Motor neuron (in vitro differentiated cells): Measurements from ENCODE around the gene CUTC. TPM values are rescaled to one million over a fixed set of nuclear protein-coding genes. Genes with fewer than 3 reads are reported as not detected.

ENCODE experiments used
- ATAC-seq, 8 experiments: fragments of 200-7000 bp; cut with Tn5 transposase; replicated peaks in 6 of 8; 2 replicates each; pipeline ENCODE4 v1.8.0; 2021; ENCODE audit warnings: mild to moderate bottlenecking in 8 of 8, moderate library complexity in 8 of 8
- H3K27ac ChIP-seq, 2 donors: fragments of 250-450 bp; sonication (Bioruptor Pico); 2 replicates each; pipeline ENCODE4 v1.9.0; 2021; ENCODE audit warnings: antibody characterized with exemption in 2 of 2, mild to moderate bottlenecking in 2 of 2, moderate library complexity in 1 of 2
- H3K4me1 ChIP-seq, 2 donors: fragments of 250-450 bp; sonication (Bioruptor Pico); replicated peaks in 1 of 2; 2 replicates each; pipeline ENCODE4 v1.6.1; 2021; ENCODE audit warnings: antibody characterized with exemption in 2 of 2, mild to moderate bottlenecking in 2 of 2, moderate library complexity in 1 of 2
- H3K4me3 ChIP-seq, 5 donors: fragments of 250-450 bp; sonication (Bioruptor Pico); 2 replicates each; pipeline ENCODE4 v1.9.0; 2021; ENCODE audit warnings: antibody characterized with exemption in 5 of 5, mild to moderate bottlenecking in 5 of 5, moderate library complexity in 4 of 5
- WGBS, 10 experiments: fragments of 450-650 bp; shearing (Covaris generic); methylation state at CpG; one replicate each; pipeline ENCODE4 v1.0.0; 2022; 5-methylcytosine and 5-hydroxymethylcytosine counted together
- in situ Hi-C, 9 experiments: fragments of 400-800 bp; cut with MboI; loops; one replicate each; pipeline ENCODE4 v1.15.0; 2021; ENCODE audit warnings: low sequenced_read_pairs in 9 of 9, low pct_unique_long_range_greater_than_20kb in 2 of 9; ENCODE audit not compliant: unreplicated experiment in 9 of 9
- total RNA-seq, 8 experiments: library from RNA; unstranded; fragments of 300-600 nt; gene quantifications; 2 replicates each; pipeline versions ENCODE4 v1.2.3 to v1.2.4, GENCODE V29; 2022

Gene CUTC
- total RNA-seq, 8 experiments from 2014 or later: 15.1 to 23.8 (median 16.0) TPM

DNA sequence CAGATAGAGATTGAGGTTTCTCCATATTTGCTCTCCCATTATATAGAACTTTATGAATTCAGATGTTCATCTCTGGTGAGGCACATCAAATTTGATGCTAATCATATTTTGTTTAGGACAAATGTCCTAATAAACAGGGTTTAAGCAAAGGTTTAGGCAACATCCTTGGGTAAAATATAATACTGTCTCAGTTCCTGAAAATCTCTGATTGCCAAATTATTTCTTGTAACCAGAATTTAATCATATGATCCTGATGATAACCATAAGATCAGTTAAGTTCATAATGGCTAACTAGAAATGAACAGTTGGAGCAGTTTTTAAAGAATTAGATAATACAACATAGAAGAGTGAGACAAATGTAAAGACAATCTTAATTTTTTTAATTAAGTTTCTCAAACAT lies 18.6 kb downstream of the CUTC start:
- in situ Hi-C loops: no loop called here
- no peaks in the 10 kb centered on the region for H3K4me1 ChIP-seq
- H3K4me3 ChIP-seq: no peak overlapping the region
- no peak overlapping the region for H3K27ac ChIP-seq
- no peak for ATAC-seq

DNA sequence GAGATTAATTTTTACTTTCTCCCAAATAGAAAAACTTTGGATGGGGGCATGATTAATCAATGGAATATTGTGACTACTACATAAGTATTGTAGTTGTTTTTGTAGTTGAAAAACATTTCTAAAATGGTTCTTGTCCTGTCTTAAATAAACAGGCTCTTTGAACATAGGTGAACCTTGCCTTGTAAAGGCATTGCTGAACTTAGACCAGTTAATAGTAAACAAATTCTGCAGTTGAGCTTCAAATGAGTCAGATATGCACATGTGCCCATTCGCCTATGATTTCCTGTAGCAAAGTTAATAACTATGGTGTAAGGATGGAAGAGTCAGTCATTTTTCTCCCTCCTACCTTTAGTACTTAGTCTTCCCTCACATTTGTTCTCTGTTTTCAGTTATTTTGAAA lies 22.6 kb downstream of the CUTC start:
- WGBS, 10 experiments: 0 to 100% (median 17%) methylated on average over 1 of the region's 1 CpG; no CpG with 5 or more reads in 5 of the 10 experiments
- ATAC-seq: peak in 2 of 8 experiments; percentile 61 to 62
- no peak overlapping the region for H3K27ac ChIP-seq
- no peak overlapping the region for H3K4me3 ChIP-seq
- in situ Hi-C loops: no loop called here
- no peaks in the 10 kb centered on the region for H3K4me1 ChIP-seq

DNA sequence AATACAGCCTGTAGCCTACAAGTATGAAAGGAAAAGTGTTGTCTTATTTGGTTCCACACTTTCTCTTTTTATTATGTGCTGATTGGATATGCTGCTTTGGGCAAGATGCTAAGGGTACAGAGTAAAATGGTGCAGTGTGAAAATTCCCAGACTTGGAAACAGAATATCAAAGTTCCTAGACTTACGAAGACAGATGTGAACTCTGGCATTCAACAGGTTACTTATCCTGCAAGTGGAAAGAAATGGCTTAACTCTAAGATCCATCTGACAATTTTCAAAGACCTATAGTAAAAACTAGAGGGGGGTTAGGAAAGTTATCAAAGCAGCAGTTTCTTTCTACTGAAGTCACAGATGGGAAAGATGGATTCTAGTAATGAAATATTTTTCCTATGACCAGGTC lies 24.1 kb downstream of the CUTC start:
- H3K4me3 ChIP-seq: no peak overlapping the region
- no peak for ATAC-seq
- WGBS, 10 experiments: 73 to 100% (median 100%) methylated on average over 1 of the region's 1 CpG; no CpG with 5 or more reads in 3 of the 10 experiments
- in situ Hi-C loops: no loop called here
- no peak overlapping the region for H3K27ac ChIP-seq
- H3K4me1 ChIP-seq: no peaks in the 10 kb centered on the region

DNA sequence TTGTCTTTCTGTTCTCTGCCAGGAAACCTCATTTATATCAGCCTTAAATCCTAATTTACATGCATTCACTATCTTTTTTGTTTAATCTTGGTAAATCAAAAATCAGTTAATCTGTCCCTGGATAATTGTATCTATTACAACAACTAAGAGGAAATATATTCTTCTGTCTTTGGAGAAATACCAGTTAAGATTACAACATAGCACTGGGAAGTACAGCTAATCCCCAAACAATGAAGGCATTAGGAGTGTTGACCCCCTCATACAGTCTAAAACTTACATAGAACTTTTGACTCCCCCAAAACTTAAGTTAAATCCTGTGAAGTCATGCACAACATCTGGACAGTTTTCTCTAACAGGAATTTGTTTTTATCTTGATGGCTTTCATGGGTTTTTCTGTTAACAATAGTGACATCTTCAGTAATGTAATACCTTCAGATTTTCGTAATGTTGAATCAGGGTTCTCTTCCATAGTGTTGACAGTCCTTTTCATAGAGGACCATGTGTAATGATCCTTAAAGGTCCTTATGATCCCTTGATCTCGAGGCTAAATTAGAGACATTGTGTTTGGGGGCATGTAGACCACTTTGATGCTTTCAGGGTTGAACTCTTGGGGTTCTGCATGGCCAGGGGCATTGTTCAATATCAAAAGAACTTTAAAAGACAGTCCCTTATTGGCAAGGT lies 26.3 kb downstream of the CUTC start:
- H3K4me3 ChIP-seq: no peak overlapping the region
- in situ Hi-C loops: no loop called here
- H3K27ac ChIP-seq: no peak overlapping the region
- H3K4me1 ChIP-seq: no peaks in the 10 kb centered on the region
- no peak for ATAC-seq
- 0 to 90% (median 75%) methylated on average over 1 to 2 of the region's 2 CpGs; no CpG with 5 or more reads in 1 of the 10 experiments for WGBS, 10 experiments

DNA sequence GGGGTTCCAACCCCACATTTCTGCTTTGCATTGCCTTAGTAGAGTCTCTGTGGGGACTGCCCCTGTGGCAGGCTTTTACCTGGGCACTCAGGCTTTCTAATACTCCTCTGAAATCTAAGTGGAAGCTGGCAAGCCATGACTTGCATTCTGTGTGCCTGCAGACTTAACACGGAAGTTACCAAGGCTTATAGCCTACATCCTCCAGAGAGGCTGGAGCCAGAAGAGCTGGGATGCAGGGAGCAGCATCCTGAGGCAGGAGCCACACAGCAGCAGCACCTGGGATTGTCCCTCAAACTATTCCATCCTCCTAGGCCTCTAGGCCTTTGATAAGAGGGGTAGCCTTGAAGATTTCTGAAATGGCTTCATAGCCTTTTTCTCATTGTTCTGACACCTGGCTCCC lies 28.3 kb downstream of the CUTC start:
- in situ Hi-C loops: no loop called here
- no peak overlapping the region for H3K27ac ChIP-seq
- no peaks in the 10 kb centered on the region for H3K4me1 ChIP-seq
- H3K4me3 ChIP-seq: no peak overlapping the region
- ATAC-seq: no peak
- WGBS, 10 experiments: 83 to 100% (median 100%) methylated on average over 1 of the region's 1 CpG; no CpG with 5 or more reads in 5 of the 10 experiments

DNA sequence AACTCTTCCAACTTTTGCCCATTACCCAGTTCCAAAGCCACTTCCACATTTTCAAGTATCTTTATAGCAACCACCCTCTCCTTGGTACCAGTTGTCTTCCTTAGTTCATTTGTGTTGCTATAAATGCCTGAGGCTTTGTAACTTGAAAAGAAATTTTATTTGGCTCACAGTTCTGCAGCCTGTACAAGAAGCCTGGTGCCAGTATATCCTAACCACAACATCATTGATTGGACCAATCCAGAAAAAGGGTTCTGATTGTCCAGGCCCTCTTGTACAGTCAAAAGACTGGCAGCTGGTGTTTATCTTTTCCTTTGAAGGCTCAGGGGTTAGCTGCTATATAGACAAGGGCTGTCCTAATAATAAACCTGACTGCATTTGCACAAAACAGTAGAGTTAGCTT lies 29.3 kb downstream of the CUTC start:
- H3K27ac ChIP-seq: no peak overlapping the region
- no peaks in the 10 kb centered on the region for H3K4me1 ChIP-seq
- H3K4me3 ChIP-seq: no peak overlapping the region
- ATAC-seq: peak in 1 of 8 experiments; percentile 16
- in situ Hi-C loops: no loop called here

DNA sequence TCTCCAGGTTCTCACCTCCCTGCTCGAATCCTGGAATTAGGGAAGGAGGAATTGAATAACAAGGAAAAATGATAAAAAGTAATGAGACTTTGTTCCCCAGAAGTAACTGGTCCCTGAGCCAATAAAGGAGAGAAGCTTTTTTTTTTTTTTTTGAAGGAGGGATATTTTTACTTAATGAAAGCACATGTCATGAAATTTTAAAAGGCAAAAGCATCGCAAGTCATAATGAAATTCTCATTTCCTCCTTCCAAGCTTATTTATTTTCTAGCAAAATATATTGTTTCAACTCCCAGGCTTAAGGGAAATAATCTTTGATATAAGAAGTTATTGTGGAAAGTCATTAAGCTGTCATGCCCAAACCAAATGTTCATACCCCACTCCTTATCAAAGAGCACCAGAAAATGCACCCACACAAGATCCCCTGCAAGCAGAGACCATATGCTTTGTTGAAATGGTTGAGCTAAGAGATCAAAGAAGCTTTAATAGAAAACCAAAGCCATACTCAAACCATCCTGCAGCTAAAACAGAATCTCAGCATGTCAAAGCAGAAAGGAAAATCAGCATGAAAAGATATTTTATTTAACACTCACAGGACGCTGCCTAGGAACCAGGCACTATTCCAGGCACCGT lies 33.8 kb downstream of the CUTC start:
- no peak overlapping the region for H3K27ac ChIP-seq
- no peak overlapping the region for H3K4me3 ChIP-seq
- no peaks in the 10 kb centered on the region for H3K4me1 ChIP-seq
- WGBS, 10 experiments: 22 to 100% (median 80%) methylated on average over 2 to 4 of the region's 4 CpGs; no CpG with 5 or more reads in 1 of the 10 experiments
- in situ Hi-C loops: no loop called here
- no peak for ATAC-seq

DNA sequence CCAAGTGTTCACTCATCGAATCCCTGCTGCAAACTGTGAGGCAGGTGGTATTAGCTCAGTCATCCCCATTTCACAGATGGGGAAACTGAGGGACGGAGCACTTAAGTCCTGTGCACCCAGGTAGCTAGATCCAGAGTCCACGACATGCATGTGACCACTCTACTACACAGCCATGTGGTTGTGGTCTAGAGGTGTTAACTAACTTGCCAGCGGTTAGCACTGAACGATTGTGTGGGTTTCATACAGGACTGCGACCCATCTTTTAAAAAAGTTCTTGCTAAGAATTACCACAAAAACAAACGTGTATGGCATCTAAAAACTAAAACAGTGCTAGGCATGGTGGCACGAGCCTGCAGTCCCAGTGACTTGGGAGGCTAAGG lies 34.3 kb downstream of the CUTC start:
- H3K27ac ChIP-seq: no peak overlapping the region
- ATAC-seq: no peak
- H3K4me3 ChIP-seq: no peak overlapping the region
- H3K4me1 ChIP-seq: no peaks in the 10 kb centered on the region
- WGBS, 10 experiments: 0 to 90% (median 76%) methylated on average over 1 to 8 of the region's 8 CpGs; no CpG with 5 or more reads in 2 of the 10 experiments
- in situ Hi-C loops: no loop called here

DNA sequence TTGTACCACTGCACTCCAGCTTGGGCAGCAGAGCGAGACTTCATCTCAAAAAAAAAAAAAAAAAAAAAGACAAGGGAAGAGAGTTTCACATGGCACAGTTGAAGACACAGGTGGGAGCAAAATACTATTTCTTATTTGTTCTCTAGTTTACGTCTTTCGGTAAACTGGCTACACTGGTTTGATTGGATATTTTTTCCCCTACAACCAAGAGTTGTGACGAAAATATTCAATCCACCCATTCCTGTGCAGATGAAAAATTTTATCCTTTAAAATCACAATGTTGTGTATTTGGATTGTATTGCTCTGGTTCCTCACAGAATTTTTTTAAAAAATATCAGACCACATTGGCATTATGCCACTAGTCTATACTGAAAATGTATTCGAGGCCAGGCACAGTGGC lies 35.9 kb downstream of the CUTC start:
- no peak for ATAC-seq
- Histone ChIP-seq H3K4me1 (no peaks in the 10 kb centered on the region), H3K27ac (no peak overlapping the region), H3K4me3 (no peak overlapping the region)
- WGBS, 10 experiments: 0 to 93% (median 68%) methylated on average over 1 to 5 of the region's 5 CpGs; no CpG with 5 or more reads in 3 of the 10 experiments
- in situ Hi-C loops: no loop called here

DNA sequence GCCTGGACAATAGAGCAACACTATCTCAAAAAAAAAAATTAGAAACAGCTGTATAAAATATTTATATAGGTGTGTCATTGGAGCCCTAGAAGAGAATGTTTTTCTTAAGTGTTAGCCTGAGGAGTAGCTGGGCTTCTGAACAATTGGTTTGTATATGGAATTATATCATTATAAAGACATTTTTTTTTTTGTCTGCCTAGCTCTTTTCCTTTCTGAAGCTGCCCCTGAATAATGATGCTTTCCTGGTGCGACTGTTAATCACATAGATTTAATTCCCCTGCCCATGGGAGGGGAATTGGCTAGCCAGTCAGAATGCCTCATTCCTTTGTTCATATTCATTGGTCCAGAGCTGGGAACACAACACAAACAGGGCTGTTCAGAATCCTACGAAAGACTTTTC lies 36.5 kb downstream of the CUTC start:
- peak in 1 of 8 experiments; percentile 21 for ATAC-seq
- 0 to 100% (median 60%) methylated on average over 1 to 2 of the region's 2 CpGs; no CpG with 5 or more reads in 1 of the 10 experiments for WGBS, 10 experiments
- Histone ChIP-seq H3K4me3 (no peak overlapping the region), H3K4me1 (no peaks in the 10 kb centered on the region), H3K27ac (no peak overlapping the region)
- in situ Hi-C loops: no loop called here

DNA sequence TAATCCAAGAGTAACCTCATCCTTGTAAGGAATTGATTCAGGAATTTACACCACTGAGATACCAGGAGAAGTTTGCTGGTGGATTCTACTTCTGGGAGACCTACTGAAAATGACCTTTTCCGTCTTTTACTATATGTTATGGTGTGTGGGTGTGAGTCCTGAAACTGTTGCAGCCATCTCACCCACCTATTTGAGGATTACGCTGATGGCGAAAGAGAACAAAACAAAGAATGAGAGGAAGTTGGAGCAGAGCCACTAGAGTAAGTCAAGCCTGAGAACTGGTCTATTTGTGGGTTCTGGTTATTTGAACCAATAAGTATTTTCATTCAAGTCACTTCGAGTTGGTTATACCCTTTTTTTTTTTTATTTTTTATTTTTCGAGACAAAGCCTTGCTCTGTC lies 37.7 kb downstream of the CUTC start:
- in situ Hi-C loops: no loop called here
- no peak overlapping the region for H3K27ac ChIP-seq
- no peak for ATAC-seq
- 58 to 100% (median 82%) methylated on average over 2 to 5 of the region's 5 CpGs; no CpG with 5 or more reads in 1 of the 10 experiments for WGBS, 10 experiments
- H3K4me3 ChIP-seq: no peak overlapping the region
- no peaks in the 10 kb centered on the region for H3K4me1 ChIP-seq

DNA sequence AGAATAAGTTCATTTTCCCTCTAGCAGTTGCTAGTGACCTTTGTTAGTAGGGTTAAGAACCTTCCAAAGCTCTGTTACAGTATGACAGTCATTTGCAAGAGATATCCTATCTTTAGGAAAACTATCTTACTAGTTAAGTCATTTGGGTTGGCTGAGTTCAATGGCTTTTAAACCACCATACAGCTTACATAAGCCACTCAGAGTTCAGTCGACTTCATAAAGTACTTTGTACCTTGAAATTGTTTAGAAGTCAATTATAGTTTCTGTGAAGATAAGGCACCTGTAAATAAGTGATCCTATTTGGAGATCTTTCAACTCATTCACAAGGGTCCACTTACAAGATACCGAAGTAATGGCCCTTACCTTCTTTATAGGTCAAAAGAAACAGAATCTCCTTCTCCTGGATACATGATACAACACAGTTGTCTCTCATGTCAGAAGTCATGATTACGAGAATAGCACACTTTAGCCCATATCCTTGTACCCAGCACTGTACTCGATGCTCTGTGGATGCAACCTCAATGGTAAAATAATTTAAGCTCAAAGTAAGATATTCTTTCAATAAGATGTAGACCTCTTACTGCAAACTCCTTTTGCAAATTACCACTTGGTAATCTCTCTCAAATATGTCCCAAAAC lies 38.5 kb downstream of the CUTC start:
- in situ Hi-C loops: no loop called here
- 75 to 92% (median 84%) methylated on average over 1 to 4 of the region's 4 CpGs; no CpG with 5 or more reads in 1 of the 10 experiments for WGBS, 10 experiments
- H3K4me3 ChIP-seq: no peak overlapping the region
- ATAC-seq: no peak
- no peaks in the 10 kb centered on the region for H3K4me1 ChIP-seq
- H3K27ac ChIP-seq: no peak overlapping the region

DNA sequence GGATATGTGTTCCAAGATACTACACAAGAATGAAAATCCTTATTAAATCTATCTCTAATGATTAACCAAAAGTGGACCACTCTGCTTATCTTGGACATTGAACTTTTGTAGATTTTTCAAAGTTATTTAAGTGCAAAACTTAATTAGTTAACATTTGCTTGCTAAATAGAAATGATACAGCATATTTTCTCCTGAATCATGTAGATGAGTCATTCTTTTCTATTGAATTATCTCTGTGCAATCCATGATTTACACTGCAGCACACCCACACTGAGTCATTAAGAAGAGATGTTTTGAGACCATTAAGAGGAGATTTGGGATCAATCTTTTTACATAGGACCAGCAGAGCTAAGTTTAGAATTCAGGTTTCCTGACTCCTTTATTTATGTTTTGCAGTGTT lies 43.8 kb downstream of the CUTC start:
- in situ Hi-C loops: no loop called here
- no peak overlapping the region for H3K4me3 ChIP-seq
- H3K27ac ChIP-seq: no peak overlapping the region
- no peaks in the 10 kb centered on the region for H3K4me1 ChIP-seq
- ATAC-seq: peak in 6 of 8 experiments; percentile 39 to 85 (median 66)
